22Rv1 (cell line): ENCODE data around the gene NOL8.

Source experiments
- H3K27ac ChIP-seq: fragments of 450-650 bp; 2 replicates; pipeline ENCODE4 v1.5.1; 2017
- CTCF ChIP-seq: fragments of 450-650 bp; IDR thresholded peaks from 2 replicates; pipeline ENCODE4 v1.5.1; 2017; ENCODE audit warnings: mild to moderate bottlenecking
- ZFX ChIP-seq: fragments of 450-650 bp; IDR thresholded peaks from 2 replicates; pipeline ENCODE4 v1.6.1; 2017; ENCODE audit warnings: antibody characterized with exemption, borderline replicate concordance

NOL8 gene

GRCh38 chr9:92295827-92296258, 29.3 kb downstream of the NOL8 start:
- TF ChIP-seq CTCF (no peak), ZFX (no peak)
- peak overlapping the region; percentile 82 for H3K27ac ChIP-seq

- TF ChIP-seq ZFX = no peak
- no peak for TF ChIP-seq CTCF
- H3K27ac ChIP-seq = peak overlapping the region; percentile 82
These were observed 29.8 kb downstream of the NOL8 start for GRCh38 chr9:92295240-92295790.

- H3K27ac ChIP-seq = peak overlapping the region; percentile 82
- TF ChIP-seq CTCF = no peak
These were observed 30.9 kb downstream of the NOL8 start for GRCh38 chr9:92294297-92294676.

- no peak for TF ChIP-seq ZFX
- TF ChIP-seq CTCF = peak; percentile 59
- peak within 1 kb of the TSS; percentile 82 for H3K27ac ChIP-seq
These were observed 31.5 kb downstream of the NOL8 start, which contains the start of gene IARS1 for GRCh38 chr9:92293452-92294296. IARS1 (minus strand) TSS chr9:92293697; CDS start chr9:92289419, 4,278 bp downstream.

- no peak for TF ChIP-seq CTCF
- no peak for TF ChIP-seq ZFX
- H3K27ac ChIP-seq = peak overlapping the region; percentile 82
These were observed 32.1 kb downstream of the NOL8 start for GRCh38 chr9:92293075-92293354.

- TF ChIP-seq CTCF (no peak), ZFX (no peak)
- peak overlapping the region; percentile 82 for H3K27ac ChIP-seq
These were observed 32.6 kb downstream of the NOL8 start for GRCh38 chr9:92292338-92293074.

GRCh38 chr9:92291577-92291976, 33.6 kb downstream of the NOL8 start:
- TF ChIP-seq ZFX (no peak), CTCF (no peak)
- 0 out of 2 replicates have a peak overlapping the region, but pooled peaks have one; percentile 82 for H3K27ac ChIP-seq
